HG02571 (cell line): ENCODE results near the gene PXT1.

Experiments used
- ATAC-seq: cut with Tn5 transposase; IDR thresholded peaks from one replicate; pipeline ENCODE4 v1.9.1; 2021; ENCODE audit warnings: mild to moderate bottlenecking, moderate library complexity; ENCODE audit not compliant: unreplicated experiment

Gene PXT1

DNA sequence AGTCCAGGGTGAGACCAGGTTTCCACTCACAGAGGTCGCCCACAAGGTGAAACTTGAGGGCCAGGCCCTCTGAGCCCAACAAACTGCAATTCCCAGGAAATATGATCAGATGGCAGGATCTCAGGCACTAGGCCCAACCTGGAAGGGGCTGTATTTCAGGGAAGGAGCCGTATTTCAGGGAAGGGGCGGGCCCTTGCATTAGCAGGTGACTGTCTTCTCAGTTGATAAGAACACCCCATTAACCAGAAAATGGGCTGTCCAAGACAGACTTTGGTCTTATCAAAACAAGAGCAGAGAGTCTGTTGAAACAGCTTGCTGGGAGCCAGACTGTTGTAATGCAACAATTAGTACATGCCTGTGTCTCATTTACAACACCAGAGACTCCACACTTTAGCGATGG, 95.0 kb downstream of the PXT1 start:
- ATAC-seq, result no peak

DNA sequence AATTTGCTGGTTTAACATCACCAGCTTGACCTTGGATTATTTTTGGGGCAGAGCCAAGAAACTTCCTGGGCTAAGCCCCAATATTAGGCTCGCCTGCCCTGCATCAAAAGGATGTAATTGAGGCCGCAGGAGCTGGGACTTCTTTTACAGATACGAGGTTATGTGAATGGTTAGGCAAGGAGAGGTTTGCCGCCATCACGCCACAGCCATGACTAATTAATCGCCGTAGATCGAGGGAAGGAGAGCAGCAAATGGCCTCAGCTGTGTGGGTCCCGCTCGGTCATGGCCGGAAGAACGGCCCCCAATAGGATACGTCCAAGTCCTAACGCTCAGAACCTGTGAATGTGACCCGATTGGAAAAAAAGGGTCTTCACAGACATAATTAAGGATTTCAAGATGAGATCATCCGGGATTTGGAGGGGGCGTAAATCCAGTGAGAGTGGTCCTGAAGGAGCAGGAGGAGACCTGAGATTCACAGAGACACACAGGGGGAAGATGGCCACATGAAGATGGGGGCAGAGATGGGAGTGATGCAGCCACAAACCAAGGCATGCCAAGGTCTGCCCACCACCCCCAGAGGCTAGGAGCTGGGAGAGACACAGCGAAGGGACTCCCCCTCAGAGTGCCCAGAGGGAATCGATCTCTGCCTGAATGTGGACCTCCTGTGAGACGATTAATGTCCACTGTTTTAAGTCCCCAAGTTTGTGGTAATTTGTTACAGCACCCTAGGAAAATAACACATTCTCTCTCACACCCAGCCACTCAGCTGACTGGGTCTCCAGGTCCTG, 96.0 kb downstream of the PXT1 start:
- ATAC-seq, result no peak

DNA sequence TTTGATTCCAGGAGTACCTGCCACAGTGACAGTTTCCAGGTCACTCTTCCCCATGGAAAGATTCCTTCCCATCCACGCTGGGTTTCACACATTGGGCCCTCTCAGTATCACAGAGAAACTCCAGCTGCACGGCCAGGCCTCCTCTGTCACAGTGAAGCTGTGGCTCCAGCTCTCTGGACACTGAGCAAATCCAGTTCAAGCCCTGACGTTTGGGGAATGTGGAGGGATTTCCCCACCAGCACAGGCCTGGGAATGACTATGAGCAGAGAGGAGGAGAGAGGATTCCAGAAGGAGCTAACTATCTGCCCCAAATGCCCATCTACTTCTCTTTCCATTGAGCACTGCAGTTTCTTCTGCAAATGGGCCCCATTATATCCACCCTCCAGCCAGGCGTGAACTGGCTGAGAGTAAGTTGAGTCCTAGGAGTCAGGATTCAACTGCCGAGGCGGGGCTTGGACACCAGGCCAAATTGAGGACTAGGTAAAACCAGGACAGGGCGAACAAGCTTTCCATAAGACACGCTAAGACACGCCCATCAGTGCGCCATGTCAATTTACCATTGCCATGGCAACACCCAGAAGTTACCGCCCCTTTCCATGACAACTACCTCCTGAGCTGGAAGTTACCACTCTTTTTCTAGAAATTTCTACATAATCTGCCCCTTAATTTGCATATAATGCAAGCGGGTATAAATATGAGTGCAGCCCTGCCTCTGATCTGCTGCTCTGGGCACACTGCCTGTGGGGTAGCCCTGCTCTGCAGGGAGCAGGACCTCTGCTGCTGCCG, 96.8 kb downstream of the PXT1 start:
- no peak for ATAC-seq

DNA sequence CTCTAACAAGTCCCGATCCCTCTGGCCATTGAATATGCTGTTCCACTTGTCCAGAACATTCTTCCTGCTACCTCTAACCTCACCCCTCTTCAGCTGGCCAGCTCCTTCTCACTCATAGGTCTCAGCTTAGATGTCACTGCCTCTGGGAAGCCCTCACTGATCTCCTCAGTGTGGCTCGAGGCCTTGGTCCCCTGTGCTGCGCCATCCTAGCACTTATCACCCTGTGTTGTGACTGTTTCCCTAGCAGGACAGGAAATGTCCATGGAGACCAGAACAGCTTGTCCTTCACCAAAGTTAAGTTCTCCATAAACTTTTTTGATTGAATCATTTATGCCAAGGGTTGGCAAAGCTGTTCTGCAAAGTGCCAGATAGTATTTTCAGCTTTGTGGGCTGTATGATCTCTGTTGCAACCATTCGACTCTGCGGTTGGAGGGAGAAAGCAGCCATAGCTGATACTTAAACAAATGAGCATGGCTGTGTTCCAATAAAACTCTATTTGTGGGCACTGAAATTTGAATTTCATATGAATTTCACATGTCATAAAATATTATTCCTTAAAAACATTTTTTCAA, 99.5 kb downstream of the PXT1 start:
- ATAC-seq, result no peak

DNA sequence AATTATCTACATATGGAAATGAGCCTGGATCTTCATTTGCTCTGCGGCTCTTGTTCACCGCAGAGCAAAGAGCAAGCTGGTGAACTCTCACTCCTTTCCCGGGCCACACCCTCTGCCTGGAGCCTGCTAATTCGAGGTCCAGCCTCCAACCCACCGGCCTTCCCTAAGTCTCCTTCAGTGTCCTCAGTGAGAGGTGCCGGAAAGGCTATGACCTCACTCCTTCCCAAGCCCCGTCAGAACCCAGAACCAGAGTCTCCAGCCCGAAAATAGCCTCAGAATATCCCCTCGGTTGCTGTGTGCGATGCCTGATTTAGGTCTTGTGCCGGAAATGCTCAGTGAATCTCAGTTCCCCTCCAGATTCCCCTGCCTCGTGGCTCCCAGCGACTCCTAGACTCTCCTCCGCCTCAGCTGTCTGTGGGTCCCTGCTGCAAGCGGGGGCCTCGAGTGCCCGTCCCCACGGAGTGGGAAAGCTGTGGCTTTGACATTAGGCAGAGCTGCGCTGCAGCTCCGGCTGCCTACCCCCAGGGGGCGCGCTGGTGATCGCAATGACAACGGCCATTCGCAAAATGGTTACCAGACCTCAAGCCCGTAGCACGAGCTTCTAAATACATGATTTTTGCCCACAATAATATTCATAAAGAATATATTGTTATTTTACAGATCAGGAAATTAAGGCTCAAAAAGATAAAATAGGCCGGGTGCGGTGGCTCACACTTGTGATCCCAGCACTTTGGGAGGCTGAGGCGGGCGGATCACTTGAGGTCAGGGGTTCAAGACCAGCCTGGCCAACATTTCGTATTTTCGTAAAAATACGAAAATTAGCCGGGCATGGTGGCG, 101.8 kb downstream of the PXT1 start:
- peak; percentile 51 for ATAC-seq
